ENCODE data around the gene CIDEB.

DNA sequence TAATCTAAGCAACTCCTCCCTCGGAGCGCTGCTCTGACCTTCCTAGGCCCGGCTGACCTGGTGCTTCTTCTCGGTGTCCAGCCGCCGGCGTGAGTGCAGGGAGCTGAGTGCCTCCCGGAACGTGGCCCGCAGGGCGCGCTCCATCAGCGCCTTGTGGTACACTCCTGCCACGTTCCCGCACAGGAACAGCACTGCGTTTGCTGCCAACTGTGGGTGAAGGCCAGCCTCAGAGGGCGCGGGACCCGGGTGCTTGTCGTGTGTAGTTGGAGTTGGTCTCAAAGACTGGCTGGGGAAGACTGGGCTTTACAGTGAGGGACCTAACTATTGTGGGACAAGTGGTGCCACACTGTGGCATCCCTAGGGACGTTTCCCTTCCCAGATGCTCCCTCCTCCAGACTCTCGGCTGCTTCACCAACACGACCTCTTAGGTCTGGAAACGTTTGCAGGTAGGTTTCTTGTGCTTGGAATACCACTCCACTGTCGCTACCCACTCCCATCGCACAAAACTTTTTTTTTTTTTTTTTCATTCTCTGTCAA lies 24.0 kb upstream of the CIDEB start:
- TF ChIP-seq, protein P1, sequence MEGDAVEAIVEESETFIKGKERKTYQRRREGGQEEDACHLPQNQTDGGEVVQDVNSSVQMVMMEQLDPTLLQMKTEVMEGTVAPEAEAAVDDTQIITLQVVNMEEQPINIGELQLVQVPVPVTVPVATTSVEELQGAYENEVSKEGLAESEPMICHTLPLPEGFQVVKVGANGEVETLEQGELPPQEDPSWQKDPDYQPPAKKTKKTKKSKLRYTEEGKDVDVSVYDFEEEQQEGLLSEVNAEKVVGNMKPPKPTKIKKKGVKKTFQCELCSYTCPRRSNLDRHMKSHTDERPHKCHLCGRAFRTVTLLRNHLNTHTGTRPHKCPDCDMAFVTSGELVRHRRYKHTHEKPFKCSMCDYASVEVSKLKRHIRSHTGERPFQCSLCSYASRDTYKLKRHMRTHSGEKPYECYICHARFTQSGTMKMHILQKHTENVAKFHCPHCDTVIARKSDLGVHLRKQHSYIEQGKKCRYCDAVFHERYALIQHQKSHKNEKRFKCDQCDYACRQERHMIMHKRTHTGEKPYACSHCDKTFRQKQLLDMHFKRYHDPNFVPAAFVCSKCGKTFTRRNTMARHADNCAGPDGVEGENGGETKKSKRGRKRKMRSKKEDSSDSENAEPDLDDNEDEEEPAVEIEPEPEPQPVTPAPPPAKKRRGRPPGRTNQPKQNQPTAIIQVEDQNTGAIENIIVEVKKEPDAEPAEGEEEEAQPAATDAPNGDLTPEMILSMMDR (conservative IDR thresholded peaks at IDR 0.05 in 1 of 2, IDR thresholded peaks at IDR 0.05 in 1 of 2; ENCODE audit: extremely low read depth in 1 of 2, insufficient read depth in 1 of 2, low read depth in 1 of 2, low read length in 2 of 2), result no peak
- TF ChIP-seq EZH2 (IDR thresholded peaks at IDR 0.05; ENCODE audit: borderline replicate concordance, low read length), result no peak

Data from mammary epithelial cell (primary cell).